ENCODE measurements around the gene TMEM208. TPM values are rescaled to one million over a fixed set of nuclear protein-coding genes. Genes with fewer than 3 reads are reported as not detected.

The TMEM208 gene
- total RNA-seq, 2 experiments from 2014 or later = 13.6 to 31.2 TPM

Small RNAs within 50 kb of the gene (microRNA-seq; reads per million reads assigned to microRNA genes)
- gene MIR328 (ENCODE audit: borderline replicate concordance) = 72.6 reads per million, percentile 60 among the genes with 10 or more reads in this experiment

Other genes with a start within 250 kb of the TMEM208 start
- 10 to 100 TPM; 13.5 to 15.7 TPM for gene CES4A, start 238.5 kb upstream of the TMEM208 start, total RNA-seq
- gene CBFB, start 198.0 kb upstream of the TMEM208 start, total RNA-seq = 10 to 100 TPM; 84.6 to 90.2 TPM
- gene PHAF1, start 117.2 kb upstream of the TMEM208 start, total RNA-seq = 10 to 100 TPM; 12.7 to 14.0 TPM
- gene B3GNT9, start 76.1 kb upstream of the TMEM208 start, total RNA-seq = 1 to 10 TPM; 2.3 to 3.0 TPM
- 10 to 100 TPM; 22.0 to 34.0 TPM for gene TRADD, start 67.2 kb upstream of the TMEM208 start, total RNA-seq
- gene FBXL8, start 67.2 kb upstream of the TMEM208 start, total RNA-seq = 10 to 100 TPM; 15.5 to 21.0 TPM
- 10 to 100 TPM; 15.7 to 20.7 TPM for gene HSF4, start 62.4 kb upstream of the TMEM208 start, total RNA-seq
- gene NOL3, start 56.6 kb upstream of the TMEM208 start, total RNA-seq = 10 to 100 TPM; 15.5 to 17.5 TPM
- gene MATCAP1, start 43.2 kb upstream of the TMEM208 start, total RNA-seq = 10 to 100 TPM; 28.8 to 30.4 TPM
- under 1 TPM in 1 of 2 experiments, not detected in 1; 0.16 TPM for gene EXOC3L1, start 37.0 kb upstream of the TMEM208 start, total RNA-seq
- gene E2F4, start 35.0 kb upstream of the TMEM208 start, total RNA-seq = 100 to 1,000 TPM in 1 of 2 experiments, 10 to 100 TPM in 1; 91.4 to 110 TPM
- gene ELMO3, start 28.0 kb upstream of the TMEM208 start, total RNA-seq = 1 to 10 TPM; 3.0 to 4.6 TPM
- gene FHOD1, start 20.4 kb downstream of the TMEM208 start, total RNA-seq = 10 to 100 TPM; 75.5 to 77.2 TPM
- gene SLC9A5, start 21.8 kb downstream of the TMEM208 start, total RNA-seq = 1 to 10 TPM; 4.5 to 5.5 TPM
- gene PLEKHG4, start 52.4 kb downstream of the TMEM208 start, total RNA-seq = 10 to 100 TPM; 21.1 to 23.1 TPM
- gene KCTD19, start 99.6 kb downstream of the TMEM208 start, total RNA-seq = 1 to 10 TPM; 1.8 to 2.0 TPM
- under 1 TPM; 0.51 to 0.66 TPM for gene LRRC36, start 99.7 kb downstream of the TMEM208 start, total RNA-seq
- gene TPPP3, start 166.4 kb downstream of the TMEM208 start, total RNA-seq = not detected
- gene ZDHHC1, start 189.3 kb downstream of the TMEM208 start, total RNA-seq = under 1 TPM; 0.58 to 0.98 TPM
- 1 to 10 TPM; 2.0 to 2.2 TPM for gene HSD11B2, start 204.0 kb downstream of the TMEM208 start, total RNA-seq